VCaP (cell line): Measurements from ENCODE around the gene EMX1.

Source experiments
- H3K27ac ChIP-seq: fragments of 450-650 bp; 2 replicates; pipeline ENCODE4 v1.5.1; 2017
- CTCF ChIP-seq: fragments of 450-650 bp; conservative IDR thresholded peaks from 2 replicates; pipeline ENCODE4 v1.5.1; 2017; ENCODE audit warnings: mild to moderate bottlenecking, moderate library complexity

EMX1 gene

GRCh38 chr2:72921853-72922252 lies 4.5 kb downstream of the EMX1 start:
- no peak overlapping the region for H3K27ac ChIP-seq
- no peak for TF ChIP-seq CTCF

- no peak for TF ChIP-seq CTCF
- H3K27ac ChIP-seq = no peak overlapping the region
Observed at GRCh38 chr2:72923833-72924352, 6.6 kb downstream of the EMX1 start.

- no peak overlapping the region for H3K27ac ChIP-seq
- TF ChIP-seq CTCF = no peak
Observed at GRCh38 chr2:72924353-72925240, 7.3 kb downstream of the EMX1 start.

- no peak for TF ChIP-seq CTCF
- H3K27ac ChIP-seq = no peak overlapping the region
Observed at GRCh38 chr2:72925328-72925943, 8.1 kb downstream of the EMX1 start.

- no peak for TF ChIP-seq CTCF
- H3K27ac ChIP-seq = no peak overlapping the region
Observed at GRCh38 chr2:72926368-72926767, 9.0 kb downstream of the EMX1 start.

- H3K27ac ChIP-seq = no peak overlapping the region
- no peak for TF ChIP-seq CTCF
Observed at GRCh38 chr2:72926811-72927465, 9.6 kb downstream of the EMX1 start.
